MM.1S (cell line): ENCODE results near the gene GSN.

Experiments
- DNase-seq: peaks from one replicate; pipeline ENCODE4 v3.0.0-alpha.2; 2015
- H2AFZ ChIP-seq: fragments of 300-600 bp; sonication (generic); 2 replicates; pipeline ENCODE4 v1.6.0; 2016; ENCODE audit warnings: antibody characterized with exemption, low read length
- H3F3A ChIP-seq: fragments of 300-600 bp; sonication (generic); 2 replicates; pipeline ENCODE4 v1.6.1; 2016; ENCODE audit warnings: mild to moderate bottlenecking, antibody characterized with exemption, low read length, moderate library complexity, mixed read lengths; ENCODE audit not compliant: insufficient read depth
- H3K27ac ChIP-seq: fragments of 300-600 bp; sonication (generic); 2 replicates; pipeline ENCODE4 v1.5.1; 2016; ENCODE audit warnings: mild to moderate bottlenecking, low read length
- H3K27me3 ChIP-seq: fragments of 300-600 bp; sonication (generic); replicated peaks from 2 replicates; pipeline ENCODE4 v1.6.0; 2016; ENCODE audit warnings: low read length; ENCODE audit not compliant: insufficient read depth
- H3K36me3 ChIP-seq: fragments of 300-600 bp; sonication (generic); replicated peaks from 2 replicates; pipeline ENCODE4 v1.6.1; 2016; ENCODE audit warnings: mild to moderate bottlenecking, low read length, mixed read lengths; ENCODE audit not compliant: insufficient read depth
- H3K4me1 ChIP-seq: fragments of 300-600 bp; sonication (generic); 2 replicates; pipeline ENCODE4 v1.6.1; 2016; ENCODE audit warnings: low read length, mixed read lengths
- H3K4me2 ChIP-seq: fragments of 300-600 bp; sonication (generic); 2 replicates; pipeline ENCODE4 v1.6.0; 2016; ENCODE audit warnings: low read depth, low read length
- H3K4me3 ChIP-seq: fragments of 300-600 bp; sonication (generic); 2 replicates; pipeline ENCODE4 v1.5.1; 2016; ENCODE audit warnings: low read length, mixed read lengths
- H3K79me2 ChIP-seq: fragments of 300-600 bp; sonication (generic); 2 replicates; pipeline ENCODE4 v1.6.1; 2016; ENCODE audit warnings: mixed run types, low read length, mixed read lengths
- H3K9ac ChIP-seq: fragments of 300-600 bp; sonication (generic); 2 replicates; pipeline ENCODE4 v1.6.1; 2016; ENCODE audit warnings: low read length, mixed read lengths
- H3K9me2 ChIP-seq: fragments of 300-600 bp; sonication (generic); replicated peaks from 2 replicates; pipeline ENCODE4 v1.6.1; 2016; ENCODE audit warnings: mild to moderate bottlenecking, low read length, mixed read lengths; ENCODE audit not compliant: insufficient read depth
- H3K9me3 ChIP-seq: fragments of 300-600 bp; sonication (generic); replicated peaks from 2 replicates; pipeline ENCODE4 v1.6.1; 2016; ENCODE audit warnings: mild to moderate bottlenecking, low read length, mixed read lengths; ENCODE audit not compliant: insufficient read depth
- H4K20me1 ChIP-seq: fragments of 300-600 bp; sonication (generic); 2 replicates; pipeline ENCODE4 v1.6.1; 2016; ENCODE audit warnings: mild to moderate bottlenecking, low read length, moderate library complexity, mixed read lengths; ENCODE audit not compliant: insufficient read depth
- EZH2 ChIP-seq: fragments of 300-600 bp; sonication (generic); optimal IDR thresholded peaks from 2 replicates; pipeline ENCODE3; 2017; ENCODE audit warnings: low read depth, mild to moderate bottlenecking, antibody characterized with exemption, low read length, mixed read lengths
- EZH2phosphoT487 ChIP-seq: fragments of 300-600 bp; sonication (generic); IDR thresholded peaks from 2 replicates; pipeline ENCODE4 v1.6.1; 2018; ENCODE audit warnings: antibody characterized with exemption, low read length
- TF ChIP-seq, protein P1 (sequence below): fragments of 300-600 bp; sonication (generic); IDR thresholded peaks from 2 replicates; pipeline ENCODE4 v1.5.1; 2016; ENCODE audit warnings: antibody characterized with exemption, low read length, mixed read lengths

Gene GSN

DNA sequence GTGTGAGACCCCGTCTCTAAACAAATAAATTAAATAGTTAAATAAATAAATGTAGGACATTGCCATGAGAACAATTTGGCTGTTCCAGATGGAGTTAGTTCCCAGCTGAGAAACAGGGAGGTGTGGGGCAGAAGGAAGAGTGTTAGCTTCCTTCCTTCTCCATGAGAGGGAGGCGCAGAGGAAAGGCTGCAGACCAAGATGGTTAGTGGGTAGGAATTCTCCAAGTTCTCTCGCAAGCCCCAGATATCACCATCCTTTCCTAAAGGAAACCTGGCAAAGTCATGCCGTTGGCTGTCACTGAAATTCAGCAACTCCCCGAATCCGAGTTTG is 33.2 kb upstream of the GSN start:
- H3K4me1 ChIP-seq, result no peaks in the 10 kb centered on the region
- no peaks in the 10 kb centered on the region for H3K27me3 ChIP-seq
- DNase-seq, result no peak
- H2AFZ ChIP-seq, result no peak overlapping the region
- H3K9ac ChIP-seq, result no peak overlapping the region
- no peak overlapping the region for H3K4me2 ChIP-seq
- H4K20me1 ChIP-seq, result no peaks in the 10 kb centered on the region
- no peaks in the 10 kb centered on the region for H3K36me3 ChIP-seq
- H3F3A ChIP-seq, result no peaks in the 10 kb centered on the region
- TF ChIP-seq EZH2phosphoT487, result no peak
- TF ChIP-seq EZH2, result no peak
- TF ChIP-seq, protein P1, sequence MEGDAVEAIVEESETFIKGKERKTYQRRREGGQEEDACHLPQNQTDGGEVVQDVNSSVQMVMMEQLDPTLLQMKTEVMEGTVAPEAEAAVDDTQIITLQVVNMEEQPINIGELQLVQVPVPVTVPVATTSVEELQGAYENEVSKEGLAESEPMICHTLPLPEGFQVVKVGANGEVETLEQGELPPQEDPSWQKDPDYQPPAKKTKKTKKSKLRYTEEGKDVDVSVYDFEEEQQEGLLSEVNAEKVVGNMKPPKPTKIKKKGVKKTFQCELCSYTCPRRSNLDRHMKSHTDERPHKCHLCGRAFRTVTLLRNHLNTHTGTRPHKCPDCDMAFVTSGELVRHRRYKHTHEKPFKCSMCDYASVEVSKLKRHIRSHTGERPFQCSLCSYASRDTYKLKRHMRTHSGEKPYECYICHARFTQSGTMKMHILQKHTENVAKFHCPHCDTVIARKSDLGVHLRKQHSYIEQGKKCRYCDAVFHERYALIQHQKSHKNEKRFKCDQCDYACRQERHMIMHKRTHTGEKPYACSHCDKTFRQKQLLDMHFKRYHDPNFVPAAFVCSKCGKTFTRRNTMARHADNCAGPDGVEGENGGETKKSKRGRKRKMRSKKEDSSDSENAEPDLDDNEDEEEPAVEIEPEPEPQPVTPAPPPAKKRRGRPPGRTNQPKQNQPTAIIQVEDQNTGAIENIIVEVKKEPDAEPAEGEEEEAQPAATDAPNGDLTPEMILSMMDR, result no peak
- H3K27ac ChIP-seq, result no peak overlapping the region
- no peaks in the 10 kb centered on the region for H3K9me3 ChIP-seq
- H3K4me3 ChIP-seq, result no peak overlapping the region
- no peaks in the 10 kb centered on the region for H3K79me2 ChIP-seq
- H3K9me2 ChIP-seq, result no peaks in the 10 kb centered on the region

DNA sequence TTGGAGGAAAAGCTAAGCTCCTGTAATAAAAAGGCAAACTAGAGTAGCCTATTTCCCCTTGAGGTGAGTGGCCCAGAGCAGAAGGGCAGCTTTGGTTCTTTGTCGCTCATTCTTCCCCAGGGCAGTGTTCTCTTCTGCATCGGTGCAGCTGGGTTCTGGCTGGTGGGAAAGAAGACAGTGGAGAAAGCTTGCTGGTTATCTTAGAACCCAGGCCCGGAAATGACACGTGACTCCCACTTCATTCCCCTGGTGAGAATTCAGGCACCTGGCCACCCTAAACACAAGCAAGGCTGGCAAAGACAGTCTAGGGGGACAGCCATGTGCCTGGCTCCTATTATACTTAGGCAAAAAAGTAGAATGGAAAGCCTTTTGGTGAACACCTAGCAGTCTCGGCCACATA is 32.5 kb upstream of the GSN start:
- no peaks in the 10 kb centered on the region for H3K4me1 ChIP-seq
- no peaks in the 10 kb centered on the region for H4K20me1 ChIP-seq
- H3K36me3 ChIP-seq, result no peaks in the 10 kb centered on the region
- DNase-seq, result no peak
- no peaks in the 10 kb centered on the region for H3K9me2 ChIP-seq
- H3K79me2 ChIP-seq, result no peaks in the 10 kb centered on the region
- no peaks in the 10 kb centered on the region for H3F3A ChIP-seq
- H3K27me3 ChIP-seq, result no peaks in the 10 kb centered on the region
- no peak overlapping the region for H3K9ac ChIP-seq
- no peak overlapping the region for H3K4me3 ChIP-seq
- no peak overlapping the region for H3K27ac ChIP-seq
- H3K9me3 ChIP-seq, result no peaks in the 10 kb centered on the region
- no peak for TF ChIP-seq EZH2phosphoT487
- TF ChIP-seq, protein P1, result no peak
- no peak for TF ChIP-seq EZH2
- H2AFZ ChIP-seq, result no peak overlapping the region
- no peak overlapping the region for H3K4me2 ChIP-seq

DNA sequence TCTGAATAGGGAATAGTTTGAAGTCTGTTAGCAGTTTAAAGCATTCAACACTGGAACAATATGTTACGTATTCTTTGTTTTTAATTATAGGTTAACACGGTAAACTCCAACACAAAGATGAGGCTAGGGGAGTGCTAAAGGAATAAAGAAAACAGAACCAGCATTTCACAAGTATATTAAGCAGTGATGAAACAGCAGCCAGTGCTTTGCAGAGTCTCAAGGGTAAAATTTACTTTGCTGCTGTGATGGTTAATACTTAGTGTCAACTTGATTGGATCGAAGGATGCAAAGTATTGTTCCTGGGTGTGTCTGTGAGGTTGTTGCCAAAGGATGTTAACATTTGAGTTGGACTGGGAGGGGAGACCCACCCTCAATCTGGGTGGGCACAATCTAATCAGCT is 30.0 kb upstream of the GSN start:
- no peaks in the 10 kb centered on the region for H3K36me3 ChIP-seq
- H3K27ac ChIP-seq, result no peak overlapping the region
- no peak for DNase-seq
- no peaks in the 10 kb centered on the region for H3K27me3 ChIP-seq
- no peaks in the 10 kb centered on the region for H3K9me2 ChIP-seq
- H3K4me1 ChIP-seq, result no peaks in the 10 kb centered on the region
- TF ChIP-seq, protein P1, result no peak
- no peak for TF ChIP-seq EZH2phosphoT487
- no peak for TF ChIP-seq EZH2
- no peak overlapping the region for H3K9ac ChIP-seq
- no peaks in the 10 kb centered on the region for H3K79me2 ChIP-seq
- H3K9me3 ChIP-seq, result no peaks in the 10 kb centered on the region
- no peaks in the 10 kb centered on the region for H4K20me1 ChIP-seq
- no peak overlapping the region for H2AFZ ChIP-seq
- H3K4me3 ChIP-seq, result no peak overlapping the region
- no peak overlapping the region for H3K4me2 ChIP-seq
- H3F3A ChIP-seq, result no peaks in the 10 kb centered on the region

DNA sequence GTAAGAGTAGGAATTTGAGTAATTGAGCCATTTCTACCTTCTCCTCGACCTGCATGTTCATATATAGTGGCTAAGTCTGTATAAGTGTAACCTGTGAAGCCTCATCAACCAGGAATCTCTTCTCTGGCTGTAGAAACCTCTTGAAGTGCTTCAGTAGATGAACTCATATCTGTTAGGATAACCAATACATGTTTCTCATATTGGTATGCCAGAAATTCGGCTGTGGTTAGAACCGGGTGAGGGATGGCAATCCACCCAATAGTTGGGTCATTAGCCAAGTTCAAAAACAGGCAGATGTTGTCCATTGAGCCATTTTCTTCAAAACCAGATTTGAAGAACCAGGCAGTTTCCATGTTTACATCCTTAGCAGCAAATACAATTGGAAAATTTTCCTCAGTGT is 28.9 kb upstream of the GSN start:
- H3K79me2 ChIP-seq, result no peaks in the 10 kb centered on the region
- H4K20me1 ChIP-seq, result no peaks in the 10 kb centered on the region
- no peaks in the 10 kb centered on the region for H3F3A ChIP-seq
- no peaks in the 10 kb centered on the region for H3K4me1 ChIP-seq
- no peaks in the 10 kb centered on the region for H3K9me3 ChIP-seq
- DNase-seq, result no peak
- no peak overlapping the region for H3K27ac ChIP-seq
- no peak overlapping the region for H3K4me3 ChIP-seq
- H3K27me3 ChIP-seq, result no peaks in the 10 kb centered on the region
- H3K9ac ChIP-seq, result no peak overlapping the region
- no peak for TF ChIP-seq EZH2
- TF ChIP-seq, protein P1, result no peak
- H2AFZ ChIP-seq, result no peak overlapping the region
- no peaks in the 10 kb centered on the region for H3K36me3 ChIP-seq
- no peak overlapping the region for H3K4me2 ChIP-seq
- H3K9me2 ChIP-seq, result no peaks in the 10 kb centered on the region
